Liver (tissue), 3 donors: ENCODE results near the gene POFUT1.

Experiments
- ATF3 ChIP-seq: IDR thresholded peaks from 2 replicates; pipeline ENCODE4 v1.6.1; 2016; ENCODE audit warnings: antibody characterized with exemption
- CTCF ChIP-seq: fragments of 150-350 bp; IDR thresholded peaks from 2 replicates; pipeline ENCODE4 v1.5.1; 2017; ENCODE audit warnings: improper control_type of control experiment, low read depth, low read length; ENCODE audit not compliant: missing input control
- EGR1 ChIP-seq, 2 donors: IDR thresholded peaks; 2 replicates each; pipeline ENCODE4 v1.6.1; 2016 to 2018; ENCODE audit warnings: antibody characterized with exemption in 2 of 2, low read depth in 2 of 2
- HNF4A ChIP-seq, 2 donors: conservative IDR thresholded peaks; 2 replicates each; pipeline ENCODE4 v1.6.1; 2016; ENCODE audit warnings: antibody characterized with exemption in 2 of 2, mild to moderate bottlenecking in 2 of 2
- JUND ChIP-seq, 2 donors: IDR thresholded peaks; 2 replicates each; pipeline ENCODE4 v1.6.1; 2016; ENCODE audit warnings: antibody characterized with exemption in 2 of 2
- NR2F2 ChIP-seq: IDR thresholded peaks from 2 replicates; pipeline ENCODE4 v1.6.1; 2016; ENCODE audit warnings: antibody characterized with exemption
- REST ChIP-seq: IDR thresholded peaks from 2 replicates; pipeline ENCODE4 v1.6.1; 2016; ENCODE audit warnings: antibody characterized with exemption, mild to moderate bottlenecking
- TAF1 ChIP-seq: conservative IDR thresholded peaks from 2 replicates; pipeline ENCODE4 v1.6.1; 2016; ENCODE audit warnings: antibody characterized with exemption, mild to moderate bottlenecking
- YY1 ChIP-seq: IDR thresholded peaks from 2 replicates; pipeline ENCODE4 v1.6.1; 2016; ENCODE audit warnings: antibody characterized with exemption, mild to moderate bottlenecking
- ZBTB33 ChIP-seq: IDR thresholded peaks from 2 replicates; pipeline ENCODE4 v1.6.1; 2016; ENCODE audit warnings: antibody characterized with exemption
- donor health status: healthy.
- donor health status: healthy.

GRCh38 chr20:32226391-32226790, 18.7 kb downstream of the POFUT1 start:
- TF ChIP-seq CTCF (no peak), REST (no peak), NR2F2 (no peak), ATF3 (no peak), EGR1 (IDR thresholded peaks at IDR 0.05; ENCODE audit: low read depth in 2 of 2) (no peak), HNF4A (conservative IDR thresholded peaks at IDR 0.05) (no peak), ZBTB33 (no peak), TAF1 (no peak), YY1 (no peak), JUND (IDR thresholded peaks at IDR 0.05) (no peak)
